HCT116 (cell line): ENCODE measurements around the gene ATG4A. TPM values are rescaled to one million over a fixed set of nuclear protein-coding genes. Genes with fewer than 3 reads are reported as not detected.

Source experiments
- ATAC-seq: fragments of 200-7000 bp; cut with Tn5 transposase; 2 replicates; pipeline ENCODE4 v1.9.1; 2020; ENCODE audit warnings: mild to moderate bottlenecking, moderate library complexity
- BruUV-seq: library from RNA; stranded (reverse); fragments of 400-500 nt; replicated peaks from 2 replicates; lab custom pipeline; 2021; lab: Mats Ljungman, UMichigan
- CTCF ChIA-PET: fragments of 300-600 bp; sonication (Branson Sonifier 250); formaldehyde crosslinking; loops from one replicate; lab custom pipeline; 2021; ENCODE audit warnings: antibody characterized with exemption; lab: Charles Lee
- POLR2A ChIA-PET: fragments of 300-600, 350-600 bp; sonication (Branson Sonifier 250); formaldehyde crosslinking; loops from one replicate; lab custom pipeline; 2021; ENCODE audit warnings: antibody characterized with exemption; lab: Charles Lee
- RAD21 ChIA-PET, 2 experiments: fragments of 300-600 bp; sonication (Branson Sonifier 250); formaldehyde crosslinking; loops; one replicate each; lab custom pipeline; 2023; ENCODE audit warnings: low total read pairs in 2 of 2; ENCODE audit not compliant: uncharacterized antibody in 2 of 2, unreplicated experiment in 2 of 2, low non-redundant PET in 1 of 2; lab: Charles Lee
- DNase-seq: peaks from one replicate; pipeline ENCODE4 v3.0.0-alpha.2; 2010; ENCODE audit warnings: low read depth, low spot score
- H2AFZ ChIP-seq: fragments of 200-600 bp; shearing (Covaris generic), sonication (generic); 2 replicates; pipeline ENCODE4 v1.6.1; 2017; ENCODE audit warnings: low read depth, mixed run types, mixed read lengths, antibody characterized with exemption, low read length; ENCODE audit not compliant: poor library complexity, severe bottlenecking
- H3K27ac ChIP-seq: 2 replicates; pipeline ENCODE4 v1.5.1; 2012; ENCODE audit warnings: low read depth, low read length
- H3K27me3 ChIP-seq: fragments of 200-600 bp; sonication (generic); 2 replicates; pipeline ENCODE4 v1.6.1; 2016; ENCODE audit warnings: mixed run types, low read length, mixed read lengths; ENCODE audit not compliant: insufficient read depth
- H3K36me3 ChIP-seq, 2 experiments: fragments of 200-500 bp in 1 of 2; fragments of 200-600 bp in 1 of 2; sonication (Bioruptor generic) in 1 of 2; sonication (generic) in 1 of 2; 2 replicates each; pipeline versions ENCODE4 v1.5.1 to v1.6.1; 2014 to 2016; ENCODE audit warnings: low read length in 2 of 2, inconsistent platforms in 1 of 2, mixed read lengths in 1 of 2, mixed run types in 1 of 2; ENCODE audit not compliant: insufficient read depth in 2 of 2, control insufficient read depth in 1 of 2
- H3K4me1 ChIP-seq, 2 experiments: fragments of 200-600 bp in 1 of 2; sonication (generic) in 1 of 2; 2 replicates each; pipeline versions ENCODE4 v1.5.1 to v1.6.1; 2012 to 2017; ENCODE audit warnings: low read length in 2 of 2, inconsistent platforms in 1 of 2, mild to moderate bottlenecking in 1 of 2, mixed read lengths in 1 of 2, mixed run types in 1 of 2, moderate library complexity in 1 of 2; ENCODE audit not compliant: insufficient read depth in 2 of 2, control insufficient read depth in 1 of 2
- H3K4me2 ChIP-seq: fragments of 200-600 bp; sonication (generic); 2 replicates; pipeline ENCODE4 v1.6.1; 2017; ENCODE audit warnings: mixed run types, low read length, mixed read lengths
- H3K4me3 ChIP-seq, 2 experiments: fragments of 200-600 bp in 1 of 2; sonication (generic) in 1 of 2; replicated peaks in 1 of 2; 2 replicates each; pipeline ENCODE4 v1.5.1; 2011 to 2016; ENCODE audit warnings: low read length in 2 of 2, control low read depth in 1 of 2, low read depth in 1 of 2, mild to moderate bottlenecking in 1 of 2, mixed read lengths in 1 of 2, mixed run types in 1 of 2
- H3K79me2 ChIP-seq: fragments of 200-600 bp; sonication (generic); 2 replicates; pipeline ENCODE4 v1.6.1; 2017; ENCODE audit warnings: mild to moderate bottlenecking, mixed run types, low read length, moderate library complexity, mixed read lengths; ENCODE audit not compliant: insufficient read depth
- H3K9ac ChIP-seq: fragments of 200-600 bp; sonication (generic); 2 replicates; pipeline ENCODE4 v1.6.1; 2016; ENCODE audit warnings: low read length, mixed read lengths
- H3K9me2 ChIP-seq: fragments of 200-600 bp; sonication (generic), shearing (Covaris generic); 2 replicates; pipeline ENCODE4 v1.6.1; 2017; ENCODE audit warnings: mixed run types, mild to moderate bottlenecking, moderate library complexity; ENCODE audit not compliant: insufficient read depth
- H3K9me3 ChIP-seq, 2 experiments: fragments of 200-500 bp in 1 of 2; fragments of 200-600 bp in 1 of 2; sonication (Bioruptor generic) in 1 of 2; sonication (generic) in 1 of 2; 2 replicates each; pipeline ENCODE4 v1.6.1; 2014 to 2017; ENCODE audit warnings: low read length in 2 of 2, mixed read lengths in 2 of 2, inconsistent platforms in 1 of 2, low read depth in 1 of 2, mild to moderate bottlenecking in 1 of 2, mixed run types in 1 of 2, moderate library complexity in 1 of 2; ENCODE audit not compliant: control insufficient read depth in 1 of 2, insufficient read depth in 1 of 2
- H4K20me1 ChIP-seq: fragments of 200-600 bp; sonication (generic), shearing (Covaris generic); 2 replicates; pipeline ENCODE4 v1.6.1; 2017; ENCODE audit warnings: mixed run types, mild to moderate bottlenecking, moderate library complexity; ENCODE audit not compliant: insufficient read depth
- ATF3 ChIP-seq: IDR thresholded peaks from 2 replicates; pipeline ENCODE4 v1.6.1; 2012
- CBX3 ChIP-seq: IDR thresholded peaks from 2 replicates; pipeline ENCODE4 v1.6.1; 2012; ENCODE audit warnings: low read depth
- CEBPB ChIP-seq: IDR thresholded peaks from 2 replicates; pipeline ENCODE4 v1.6.1; 2012; ENCODE audit warnings: low read depth
- EGR1 ChIP-seq: IDR thresholded peaks from 2 replicates; pipeline ENCODE4 v1.6.1; 2012; ENCODE audit warnings: low read depth
- ELF1 ChIP-seq: IDR thresholded peaks from 2 replicates; pipeline ENCODE4 v1.6.1; 2012; ENCODE audit warnings: low read depth, borderline replicate concordance
- EZH2 ChIP-seq: fragments of 200-600 bp; sonication (generic); IDR thresholded peaks from 2 replicates; pipeline ENCODE4 v1.6.1; 2017; ENCODE audit warnings: antibody characterized with exemption, mixed run types
- EZH2phosphoT487 ChIP-seq: fragments of 200-600 bp; IDR thresholded peaks from 2 replicates; pipeline ENCODE4 v1.6.1; 2018; ENCODE audit warnings: antibody characterized with exemption, borderline replicate concordance
- FOSL1 ChIP-seq: IDR thresholded peaks from 2 replicates; pipeline ENCODE4 v1.6.1; 2012; ENCODE audit warnings: low read depth
- JUND ChIP-seq: IDR thresholded peaks from 2 replicates; pipeline ENCODE4 v1.6.1; 2012
- MAX ChIP-seq: IDR thresholded peaks from 2 replicates; pipeline ENCODE4 v1.6.1; 2012
- POLR2A ChIP-seq: IDR thresholded peaks from 2 replicates; pipeline ENCODE4 v1.7.0; 2011; ENCODE audit warnings: borderline replicate concordance; ENCODE audit not compliant: insufficient read depth, insufficient read length; ENCODE audit errors: extremely low read depth
- POLR2AphosphoS5 ChIP-seq: IDR thresholded peaks from 2 replicates; pipeline ENCODE4 v1.6.1; 2011; ENCODE audit warnings: mild to moderate bottlenecking, low read depth, low read length, moderate library complexity
- RAD21 ChIP-seq: IDR thresholded peaks from 2 replicates; pipeline ENCODE4 v1.6.1; 2012; ENCODE audit warnings: low read depth, mild to moderate bottlenecking
- SIN3A ChIP-seq: IDR thresholded peaks from 2 replicates; pipeline ENCODE4 v1.6.1; 2012; ENCODE audit warnings: low read depth
- SP1 ChIP-seq: IDR thresholded peaks from 2 replicates; pipeline ENCODE4 v1.6.1; 2012; ENCODE audit warnings: low read depth
- TCF7L2 ChIP-seq: IDR thresholded peaks from 2 replicates; pipeline ENCODE4 v1.7.0; 2011; ENCODE audit warnings: borderline replicate concordance, inconsistent platforms; ENCODE audit not compliant: insufficient read depth, insufficient read length; ENCODE audit errors: extremely low read depth
- ZFX ChIP-seq: fragments of 450-650 bp; IDR thresholded peaks from 2 replicates; pipeline ENCODE4 v1.6.1; 2017
- ZNF274 ChIP-seq: fragments of 200-500 bp; sonication (Bioruptor generic); IDR thresholded peaks from 2 replicates; pipeline ENCODE4 v1.6.1; 2014; ENCODE audit warnings: mild to moderate bottlenecking, low read depth, low read length, inconsistent platforms
- intact Hi-C: fragments of 100-400 bp; cut with micrococcal nuclease; formaldehyde crosslinking; loops from 2 replicates; pipeline ENCODE4 v1.10.0; 2022
- total RNA-seq: library from RNA; stranded (reverse); gene quantifications from one replicate; pipeline ENCODE4 v1.2.1, GENCODE V29; 2021; ENCODE audit not compliant: unreplicated experiment
- TF ChIP-seq, protein P1 (sequence below), 3 experiments: fragments of 200-600 bp in 1 of 3; sonication (generic) in 1 of 3; IDR thresholded peaks in 2 of 3; conservative IDR thresholded peaks in 1 of 3; 2 replicates each; pipeline ENCODE4 v1.5.1; 2012 to 2017; ENCODE audit warnings: low read depth in 2 of 3, low read length in 2 of 3, antibody characterized with exemption in 1 of 3, borderline replicate concordance in 1 of 3, control low read depth in 1 of 3, mild to moderate bottlenecking in 1 of 3, mixed read lengths in 1 of 3, mixed run types in 1 of 3, moderate library complexity in 1 of 3; ENCODE audit not compliant: insufficient read depth in 1 of 3
- TF ChIP-seq, protein P2 (sequence below): IDR thresholded peaks from 2 replicates; pipeline ENCODE4 v1.6.1; 2012; ENCODE audit warnings: low read depth

ATG4A gene
- total RNA-seq, 1 experiment from 2014 or later: 4.1 TPM

- no peak for TF ChIP-seq EZH2phosphoT487
- TF ChIP-seq JUND: no peak
- TF ChIP-seq ATF3: no peak
- TF ChIP-seq EGR1: no peak
- TF ChIP-seq RAD21: no peak
- TF ChIP-seq CBX3: no peak
Observed at GRCh38 chrX:108168961-108169740, 77.6 kb downstream of the ATG4A start (continued).

DNA sequence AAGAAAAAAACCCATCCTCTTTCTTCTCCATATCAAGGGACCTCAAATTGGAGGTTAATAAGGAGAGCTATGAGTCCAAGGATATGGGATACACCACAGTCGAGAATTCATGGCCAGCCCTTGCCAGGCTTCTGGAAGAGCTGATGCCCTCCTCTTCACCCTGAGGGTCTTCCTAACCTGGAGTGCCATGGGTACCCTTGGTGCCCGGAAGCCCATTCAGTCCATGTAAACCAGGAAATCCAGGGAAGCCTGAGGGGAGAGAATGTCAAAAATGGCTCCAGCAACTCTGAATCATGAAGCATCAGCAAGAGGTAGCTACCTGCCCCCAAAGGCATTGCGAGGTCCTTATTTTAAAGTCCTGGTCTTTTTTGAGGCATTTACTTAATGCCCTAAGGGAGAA, 78.2 kb downstream of the ATG4A start:
- no peaks in the 10 kb centered on the region for H4K20me1 ChIP-seq
- H3K27ac ChIP-seq: no peak overlapping the region
- no peak overlapping the region for H2AFZ ChIP-seq
- no TSS peak for BruUV-seq
- no peaks in the 10 kb centered on the region for H3K27me3 ChIP-seq
- intact Hi-C loops: no loop called here
- RAD21 ChIA-PET: no interaction called here
- peaks cover 14 to 16% of the 10 kb centered on the region in 2 experiments for H3K4me1 ChIP-seq
- H3K4me3 ChIP-seq: no peak overlapping the region
- TF ChIP-seq RAD21 (no peak), ATF3 (no peak), POLR2A (no peak), POLR2AphosphoS5 (no peak), EZH2 (no peak), ZFX (no peak), EGR1 (no peak), SIN3A (no peak), ELF1 (no peak), SP1 (no peak), FOSL1 (no peak), EZH2phosphoT487 (no peak), CEBPB (no peak), ZNF274 (no peak), JUND (no peak), TCF7L2 (no peak), MAX (no peak)
- TF ChIP-seq, protein P1, sequence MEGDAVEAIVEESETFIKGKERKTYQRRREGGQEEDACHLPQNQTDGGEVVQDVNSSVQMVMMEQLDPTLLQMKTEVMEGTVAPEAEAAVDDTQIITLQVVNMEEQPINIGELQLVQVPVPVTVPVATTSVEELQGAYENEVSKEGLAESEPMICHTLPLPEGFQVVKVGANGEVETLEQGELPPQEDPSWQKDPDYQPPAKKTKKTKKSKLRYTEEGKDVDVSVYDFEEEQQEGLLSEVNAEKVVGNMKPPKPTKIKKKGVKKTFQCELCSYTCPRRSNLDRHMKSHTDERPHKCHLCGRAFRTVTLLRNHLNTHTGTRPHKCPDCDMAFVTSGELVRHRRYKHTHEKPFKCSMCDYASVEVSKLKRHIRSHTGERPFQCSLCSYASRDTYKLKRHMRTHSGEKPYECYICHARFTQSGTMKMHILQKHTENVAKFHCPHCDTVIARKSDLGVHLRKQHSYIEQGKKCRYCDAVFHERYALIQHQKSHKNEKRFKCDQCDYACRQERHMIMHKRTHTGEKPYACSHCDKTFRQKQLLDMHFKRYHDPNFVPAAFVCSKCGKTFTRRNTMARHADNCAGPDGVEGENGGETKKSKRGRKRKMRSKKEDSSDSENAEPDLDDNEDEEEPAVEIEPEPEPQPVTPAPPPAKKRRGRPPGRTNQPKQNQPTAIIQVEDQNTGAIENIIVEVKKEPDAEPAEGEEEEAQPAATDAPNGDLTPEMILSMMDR (IDR thresholded peaks at IDR 0.05 in 2 of 3, conservative IDR thresholded peaks at IDR 0.05 in 1 of 3; ENCODE audit: borderline replicate concordance in 1 of 3, insufficient read depth in 1 of 3, low read depth in 2 of 3, low read length in 2 of 3): no peak
- TF ChIP-seq, protein P2, sequence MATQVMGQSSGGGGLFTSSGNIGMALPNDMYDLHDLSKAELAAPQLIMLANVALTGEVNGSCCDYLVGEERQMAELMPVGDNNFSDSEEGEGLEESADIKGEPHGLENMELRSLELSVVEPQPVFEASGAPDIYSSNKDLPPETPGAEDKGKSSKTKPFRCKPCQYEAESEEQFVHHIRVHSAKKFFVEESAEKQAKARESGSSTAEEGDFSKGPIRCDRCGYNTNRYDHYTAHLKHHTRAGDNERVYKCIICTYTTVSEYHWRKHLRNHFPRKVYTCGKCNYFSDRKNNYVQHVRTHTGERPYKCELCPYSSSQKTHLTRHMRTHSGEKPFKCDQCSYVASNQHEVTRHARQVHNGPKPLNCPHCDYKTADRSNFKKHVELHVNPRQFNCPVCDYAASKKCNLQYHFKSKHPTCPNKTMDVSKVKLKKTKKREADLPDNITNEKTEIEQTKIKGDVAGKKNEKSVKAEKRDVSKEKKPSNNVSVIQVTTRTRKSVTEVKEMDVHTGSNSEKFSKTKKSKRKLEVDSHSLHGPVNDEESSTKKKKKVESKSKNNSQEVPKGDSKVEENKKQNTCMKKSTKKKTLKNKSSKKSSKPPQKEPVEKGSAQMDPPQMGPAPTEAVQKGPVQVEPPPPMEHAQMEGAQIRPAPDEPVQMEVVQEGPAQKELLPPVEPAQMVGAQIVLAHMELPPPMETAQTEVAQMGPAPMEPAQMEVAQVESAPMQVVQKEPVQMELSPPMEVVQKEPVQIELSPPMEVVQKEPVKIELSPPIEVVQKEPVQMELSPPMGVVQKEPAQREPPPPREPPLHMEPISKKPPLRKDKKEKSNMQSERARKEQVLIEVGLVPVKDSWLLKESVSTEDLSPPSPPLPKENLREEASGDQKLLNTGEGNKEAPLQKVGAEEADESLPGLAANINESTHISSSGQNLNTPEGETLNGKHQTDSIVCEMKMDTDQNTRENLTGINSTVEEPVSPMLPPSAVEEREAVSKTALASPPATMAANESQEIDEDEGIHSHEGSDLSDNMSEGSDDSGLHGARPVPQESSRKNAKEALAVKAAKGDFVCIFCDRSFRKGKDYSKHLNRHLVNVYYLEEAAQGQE: no peak
- POLR2A ChIA-PET: no interaction called here
- no peaks in the 10 kb centered on the region for H3K9me2 ChIP-seq
- H3K4me2 ChIP-seq: no peak overlapping the region
- DNase-seq (no peak), ATAC-seq (no peak)
- no peaks in the 10 kb centered on the region for H3K36me3 ChIP-seq
- no peak overlapping the region for H3K9ac ChIP-seq
- no peaks in the 10 kb centered on the region for H3K9me3 ChIP-seq
- CTCF ChIA-PET: no interaction called here
- H3K79me2 ChIP-seq: no peaks in the 10 kb centered on the region
